HepG2 (cell line): ENCODE data around the gene CACNG5. TPM values are rescaled to one million over a fixed set of nuclear protein-coding genes. Genes with fewer than 3 reads are reported as not detected.
A peak's percentile ranks its signal among the peaks of the same experiment; 100 is the strongest.

Experiments used
- ATAC-seq: fragments of 200-7000 bp; cut with Tn5 transposase; 3 replicates; pipeline ENCODE4 v1.9.1; 2020; ENCODE audit warnings: mild to moderate bottlenecking, moderate library complexity
- BruUV-seq: library from RNA; stranded (reverse); fragments of 400-500 nt; replicated peaks from 2 replicates; lab custom pipeline; 2021; lab: Mats Ljungman, UMichigan
- CTCF ChIA-PET: fragments of 300-600 bp; formaldehyde crosslinking; extraction: SDS; loops from one replicate; lab custom pipeline; 2021; ENCODE audit warnings: low total read pairs, inconsistent platforms, low intra/inter-chr PET ratio; lab: Yijun Ruan, JAX
- POLR2A ChIA-PET: fragments of 350-600 bp; sonication (Branson Sonifier 250); formaldehyde crosslinking; loops from one replicate; lab custom pipeline; 2020; ENCODE audit warnings: antibody characterized with exemption, inconsistent platforms; lab: Yijun Ruan, JAX
- DNase-seq: peaks from one replicate; pipeline ENCODE4 v3.0.0-alpha.2; 2015; ENCODE audit warnings: low spot score
- FAIRE-seq: peaks from 3 replicates; lab custom pipeline; 2011; peaks lifted over from hg19 to GRCh38; lab: Jason Lieb, UNC
- H2AFZ ChIP-seq: one replicate; pipeline ENCODE4 v1.6.1; 2011; ENCODE audit warnings: low read length, inconsistent platforms
- H3K27ac ChIP-seq: fragments of 300-600 bp; 3 replicates; pipeline ENCODE4 v1.8.0; 2011; ENCODE audit warnings: mixed run types, mild to moderate bottlenecking, mixed read lengths, low read length, inconsistent platforms; ENCODE audit not compliant: insufficient read depth; ENCODE audit errors: extremely low read length
- H3K27me3 ChIP-seq, 2 experiments: fragments of 200-600 bp in 1 of 2; 2 replicates in 1 of 2; 3 replicates in 1 of 2; pipeline versions ENCODE4 v1.6.0 to v1.8.0; 2011; ENCODE audit warnings: low read length in 2 of 2, mild to moderate bottlenecking in 2 of 2, moderate library complexity in 2 of 2, inconsistent platforms in 1 of 2; ENCODE audit not compliant: insufficient read depth in 2 of 2, control insufficient read depth in 1 of 2
- H3K36me3 ChIP-seq, 2 experiments: fragments of 200-600 bp in 1 of 2; replicated peaks in 1 of 2; 2 replicates in 1 of 2; 3 replicates in 1 of 2; pipeline versions ENCODE4 v1.5.1 to v1.8.0; 2011; ENCODE audit warnings: low read length in 2 of 2, inconsistent platforms in 1 of 2; ENCODE audit not compliant: insufficient read depth in 2 of 2, control insufficient read depth in 1 of 2
- H3K4me1 ChIP-seq: 2 replicates; pipeline ENCODE4 v1.5.1; 2012; ENCODE audit warnings: low read length, inconsistent platforms; ENCODE audit not compliant: insufficient read depth
- H3K4me2 ChIP-seq: 2 replicates; pipeline ENCODE4 v1.6.0; 2011; ENCODE audit warnings: low read depth, low read length, inconsistent platforms
- H3K4me3 ChIP-seq, 3 experiments: fragments of 200-600 bp in 1 of 3; sonication (generic), shearing (Covaris generic) in 1 of 3; replicated peaks in 1 of 3; 2 replicates each; pipeline ENCODE4 v1.5.1; 2011 to 2016; ENCODE audit warnings: low read length in 3 of 3, inconsistent platforms in 2 of 3, low read depth in 2 of 3, mild to moderate bottlenecking in 2 of 3, control low read depth in 1 of 3, mixed read lengths in 1 of 3; ENCODE audit not compliant: insufficient read depth in 1 of 3
- H3K79me2 ChIP-seq: one replicate; pipeline ENCODE4 v1.6.1; 2011; ENCODE audit warnings: low read length, inconsistent platforms; ENCODE audit not compliant: insufficient read depth
- H3K9ac ChIP-seq: 2 replicates; pipeline ENCODE4 v1.6.0; 2011; ENCODE audit warnings: mild to moderate bottlenecking, low read depth, low read length, inconsistent platforms; ENCODE audit not compliant: insufficient read depth
- H3K9me3 ChIP-seq: 2 replicates; pipeline ENCODE4 v1.5.1; 2012; ENCODE audit warnings: mild to moderate bottlenecking, low read length
- H4K20me1 ChIP-seq: 2 replicates; pipeline ENCODE4 v1.6.0; 2011; ENCODE audit warnings: inconsistent platforms, mild to moderate bottlenecking, low read length, moderate library complexity; ENCODE audit not compliant: insufficient read depth
- CBX5 ChIP-seq: sonication (generic); formaldehyde crosslinking; IDR thresholded peaks from 2 replicates; pipeline ENCODE4 v1.4.0; 2020; ENCODE audit warnings: missing genetic modification reagents, borderline replicate concordance
- CREM ChIP-seq, 2 experiments: sonication (generic) in 1 of 2; formaldehyde crosslinking in 1 of 2; IDR thresholded peaks; 2 replicates each; pipeline versions ENCODE4 v1.4.0 to v1.6.1; 2016 to 2020; ENCODE audit warnings: antibody characterized with exemption in 1 of 2, mild to moderate bottlenecking in 1 of 2, missing genetic modification reagents in 1 of 2
- JUN ChIP-seq: sonication (generic); formaldehyde crosslinking; IDR thresholded peaks from 2 replicates; pipeline ENCODE4 v1.4.0; 2020; ENCODE audit warnings: mild to moderate bottlenecking, missing genetic modification reagents
- STAG1 ChIP-seq: sonication (generic); formaldehyde crosslinking; IDR thresholded peaks from 2 replicates; pipeline ENCODE4 v1.4.0; 2020; ENCODE audit warnings: missing genetic modification reagents
- XBP1 ChIP-seq: sonication (generic); formaldehyde crosslinking; IDR thresholded peaks from 2 replicates; pipeline ENCODE4 v1.5.0; 2020; ENCODE audit warnings: missing genetic modification reagents
- ZBTB38 ChIP-seq: sonication (generic); formaldehyde crosslinking; IDR thresholded peaks from 2 replicates; pipeline ENCODE4 v1.5.1; 2020; ENCODE audit warnings: mild to moderate bottlenecking, missing genetic modification reagents
- ZNF329 ChIP-seq: sonication (generic); formaldehyde crosslinking; IDR thresholded peaks from 2 replicates; pipeline ENCODE4 v1.9.0; 2021; ENCODE audit warnings: low read depth, mild to moderate bottlenecking, missing genetic modification reagents
- ZNF547 ChIP-seq: sonication (generic); formaldehyde crosslinking; IDR thresholded peaks from 2 replicates; pipeline ENCODE4 v1.5.1; 2020; ENCODE audit warnings: mild to moderate bottlenecking, missing genetic modification reagents
- ZNF775 ChIP-seq: sonication (generic); formaldehyde crosslinking; IDR thresholded peaks from 2 replicates; pipeline ENCODE4 v1.4.0; 2020; ENCODE audit warnings: missing genetic modification reagents, mild to moderate bottlenecking, moderate library complexity, borderline replicate concordance
- WGBS: methylation state at CpG from one replicate; pipeline ENCODE4 v1.1.6; 2017; ENCODE audit warnings: low lambda C conversion rate; 5-methylcytosine and 5-hydroxymethylcytosine counted together
- in situ Hi-C: cut with HindIII; loops from 2 replicates; pipeline ENCODE4 v1.10.0; 2017; ENCODE audit warnings: low pct_unique_long_range_greater_than_20kb; ENCODE audit not compliant: extremely low pct_ligation_motif_present
- intact Hi-C: fragments of 100-400 bp; cut with micrococcal nuclease; formaldehyde crosslinking; loops from one replicate; pipeline ENCODE4 v1.10.0; 2022; ENCODE audit not compliant: unreplicated experiment
- polyA plus RNA-seq, 8 experiments: library from polyadenylated mRNA; depleted of rRNA in 3 of 8; stranded (reverse) in 7 of 8; unstranded in 1 of 8; fragments of >200 nt; fragmentation: Illumina TruSeq in 4 of 8; extraction: Trizol in 4 of 8; gene quantifications; 2 replicates each; pipeline versions ENCODE4 v1.2.1 to v1.2.3, GENCODE V29; 2011 to 2016; ENCODE audit warnings: low read depth in 4 of 8, missing spikeins in 1 of 8, mixed read lengths in 1 of 8; ENCODE audit not compliant: insufficient read depth in 1 of 8
- total RNA-seq, 5 experiments: library from RNA; depleted of rRNA; stranded (reverse); fragments of >200 nt; fragmentation: Illumina TruSeq; extraction: Trizol; gene quantifications; 2 replicates each; pipeline ENCODE4 v1.2.3, GENCODE V29; 2016; ENCODE audit warnings: low read depth in 1 of 5
- TF ChIP-seq, protein P1 (sequence below): sonication (generic); formaldehyde crosslinking; IDR thresholded peaks from 2 replicates; pipeline ENCODE4 v1.5.0; 2020; ENCODE audit warnings: mild to moderate bottlenecking, missing genetic modification reagents, moderate library complexity
- TF ChIP-seq, protein P2 (sequence below): sonication (generic); formaldehyde crosslinking; IDR thresholded peaks from 2 replicates; pipeline ENCODE4 v1.4.0; 2020; ENCODE audit warnings: mild to moderate bottlenecking, missing genetic modification reagents
- TF ChIP-seq, protein P3 (sequence below): IDR thresholded peaks from 2 replicates; pipeline ENCODE4 v1.6.1; 2016; ENCODE audit warnings: low read depth
- TF ChIP-seq, protein P4 (sequence below): sonication (generic); formaldehyde crosslinking; IDR thresholded peaks from 2 replicates; pipeline ENCODE4 v1.8.0; 2022; ENCODE audit warnings: mild to moderate bottlenecking, missing genetic modification reagents, borderline replicate concordance

CACNG5 gene
- total and polyA plus RNA-seq, 2 of the 13 experiments (the other 11 are each of a cell fraction or from before 2014, with no cell fraction given): not detected

DNA sequence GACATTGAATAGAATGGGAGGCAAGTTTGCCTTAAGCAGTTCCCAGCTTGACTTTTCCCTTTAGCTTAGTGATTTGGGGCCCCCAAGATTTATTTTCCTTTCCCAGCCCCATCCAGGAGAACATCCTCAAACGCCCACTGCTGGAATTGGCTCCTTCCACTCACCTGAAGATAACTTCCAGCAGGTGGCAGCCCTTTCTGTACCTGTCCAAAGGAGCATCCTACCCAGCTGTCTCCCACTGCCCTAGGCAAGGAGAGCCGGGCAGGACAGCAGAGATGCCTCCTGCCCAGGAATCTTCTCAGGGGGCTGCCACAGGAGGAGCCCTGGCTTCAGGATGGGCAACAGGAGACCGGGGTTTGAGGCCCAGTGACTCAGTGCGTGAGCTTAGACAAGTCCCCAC, 6.4 kb downstream of the CACNG5 start:
- Histone ChIP-seq H4K20me1 (no peaks in the 10 kb centered on the region), H3K36me3 (no peaks in the 10 kb centered on the region), H3K27ac (no peak overlapping the region), H3K4me3 (no peak overlapping the region), H3K9ac (no peak overlapping the region), H2AFZ (no peak overlapping the region), H3K4me2 (no peak overlapping the region), H3K27me3 (peaks cover 5 to 40% of the 10 kb centered on the region in 2 experiments), H3K9me3 (no peaks in the 10 kb centered on the region), H3K4me1 (no peaks in the 10 kb centered on the region), H3K79me2 (no peaks in the 10 kb centered on the region)
- POLR2A ChIA-PET: no interaction called here
- BruUV-seq: no TSS peak
- 17% methylated on average over 4 of the region's 4 CpGs for WGBS
- in situ Hi-C loops: no loop called here
- no peak for FAIRE-seq
- intact Hi-C loops: no loop called here
- DNase-seq: no peak
- CTCF ChIA-PET: no interaction called here
- TF ChIP-seq ZNF775 (CRISPR knock-in tag) (no peak), JUN (no peak), ZBTB38 (CRISPR knock-in tag) (no peak), XBP1 (CRISPR knock-in tag) (no peak), CREM (IDR thresholded peaks at IDR 0.05) (no peak), CREM (CRISPR knock-in tag; IDR thresholded peaks at IDR 0.05) (no peak), STAG1 (CRISPR knock-in tag) (peak; percentile 23; the same call in 1 of the 2 replicates)
- TF ChIP-seq, protein P1, sequence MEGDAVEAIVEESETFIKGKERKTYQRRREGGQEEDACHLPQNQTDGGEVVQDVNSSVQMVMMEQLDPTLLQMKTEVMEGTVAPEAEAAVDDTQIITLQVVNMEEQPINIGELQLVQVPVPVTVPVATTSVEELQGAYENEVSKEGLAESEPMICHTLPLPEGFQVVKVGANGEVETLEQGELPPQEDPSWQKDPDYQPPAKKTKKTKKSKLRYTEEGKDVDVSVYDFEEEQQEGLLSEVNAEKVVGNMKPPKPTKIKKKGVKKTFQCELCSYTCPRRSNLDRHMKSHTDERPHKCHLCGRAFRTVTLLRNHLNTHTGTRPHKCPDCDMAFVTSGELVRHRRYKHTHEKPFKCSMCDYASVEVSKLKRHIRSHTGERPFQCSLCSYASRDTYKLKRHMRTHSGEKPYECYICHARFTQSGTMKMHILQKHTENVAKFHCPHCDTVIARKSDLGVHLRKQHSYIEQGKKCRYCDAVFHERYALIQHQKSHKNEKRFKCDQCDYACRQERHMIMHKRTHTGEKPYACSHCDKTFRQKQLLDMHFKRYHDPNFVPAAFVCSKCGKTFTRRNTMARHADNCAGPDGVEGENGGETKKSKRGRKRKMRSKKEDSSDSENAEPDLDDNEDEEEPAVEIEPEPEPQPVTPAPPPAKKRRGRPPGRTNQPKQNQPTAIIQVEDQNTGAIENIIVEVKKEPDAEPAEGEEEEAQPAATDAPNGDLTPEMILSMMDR (CRISPR knock-in tag): peak; percentile 35; the same call in 1 of the 2 replicates
- no peak for ATAC-seq

DNA sequence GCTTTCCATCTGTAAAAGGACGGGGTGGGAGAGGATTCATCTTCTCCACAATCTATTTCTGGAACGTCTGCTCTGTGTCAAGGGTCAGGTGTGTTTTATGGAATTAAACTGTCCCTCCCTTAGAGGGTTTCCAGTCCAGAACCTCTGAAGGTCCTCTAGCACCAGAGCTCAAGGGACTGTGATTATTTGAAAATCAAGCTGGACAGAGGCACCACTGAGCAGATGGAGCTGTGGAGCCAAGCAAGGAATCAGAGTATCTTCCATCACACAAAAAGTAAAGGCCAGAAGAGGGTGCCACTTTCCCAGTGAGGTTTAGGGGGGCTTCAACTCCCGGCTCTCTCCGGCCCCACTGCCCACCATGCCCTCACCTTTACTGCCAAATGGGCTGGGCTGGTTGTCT, 6.8 kb downstream of the CACNG5 start:
- CTCF ChIA-PET: no interaction called here
- intact Hi-C loops (no loop called here), in situ Hi-C loops (no loop called here)
- H3K4me2 ChIP-seq: no peak overlapping the region
- DNase-seq (no peak), ATAC-seq (no peak), FAIRE-seq (no peak)
- no peaks in the 10 kb centered on the region for H4K20me1 ChIP-seq
- no peak overlapping the region for H3K27ac ChIP-seq
- no peaks in the 10 kb centered on the region for H3K36me3 ChIP-seq
- no TSS peak for BruUV-seq
- H3K79me2 ChIP-seq: no peaks in the 10 kb centered on the region
- no peaks in the 10 kb centered on the region for H3K4me1 ChIP-seq
- no peak overlapping the region for H3K9ac ChIP-seq
- H3K4me3 ChIP-seq: no peak overlapping the region
- 3% methylated on average over 4 of the region's 4 CpGs for WGBS
- H3K9me3 ChIP-seq: no peaks in the 10 kb centered on the region
- no peak overlapping the region for H2AFZ ChIP-seq
- POLR2A ChIA-PET: no interaction called here
- H3K27me3 ChIP-seq: peaks cover 5 to 36% of the 10 kb centered on the region in 2 experiments
- TF ChIP-seq, protein P2, sequence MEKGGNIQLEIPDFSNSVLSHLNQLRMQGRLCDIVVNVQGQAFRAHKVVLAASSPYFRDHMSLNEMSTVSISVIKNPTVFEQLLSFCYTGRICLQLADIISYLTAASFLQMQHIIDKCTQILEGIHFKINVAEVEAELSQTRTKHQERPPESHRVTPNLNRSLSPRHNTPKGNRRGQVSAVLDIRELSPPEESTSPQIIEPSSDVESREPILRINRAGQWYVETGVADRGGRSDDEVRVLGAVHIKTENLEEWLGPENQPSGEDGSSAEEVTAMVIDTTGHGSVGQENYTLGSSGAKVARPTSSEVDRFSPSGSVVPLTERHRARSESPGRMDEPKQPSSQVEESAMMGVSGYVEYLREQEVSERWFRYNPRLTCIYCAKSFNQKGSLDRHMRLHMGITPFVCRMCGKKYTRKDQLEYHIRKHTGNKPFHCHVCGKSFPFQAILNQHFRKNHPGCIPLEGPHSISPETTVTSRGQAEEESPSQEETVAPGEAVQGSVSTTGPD: no peak
- TF ChIP-seq, protein P3, sequence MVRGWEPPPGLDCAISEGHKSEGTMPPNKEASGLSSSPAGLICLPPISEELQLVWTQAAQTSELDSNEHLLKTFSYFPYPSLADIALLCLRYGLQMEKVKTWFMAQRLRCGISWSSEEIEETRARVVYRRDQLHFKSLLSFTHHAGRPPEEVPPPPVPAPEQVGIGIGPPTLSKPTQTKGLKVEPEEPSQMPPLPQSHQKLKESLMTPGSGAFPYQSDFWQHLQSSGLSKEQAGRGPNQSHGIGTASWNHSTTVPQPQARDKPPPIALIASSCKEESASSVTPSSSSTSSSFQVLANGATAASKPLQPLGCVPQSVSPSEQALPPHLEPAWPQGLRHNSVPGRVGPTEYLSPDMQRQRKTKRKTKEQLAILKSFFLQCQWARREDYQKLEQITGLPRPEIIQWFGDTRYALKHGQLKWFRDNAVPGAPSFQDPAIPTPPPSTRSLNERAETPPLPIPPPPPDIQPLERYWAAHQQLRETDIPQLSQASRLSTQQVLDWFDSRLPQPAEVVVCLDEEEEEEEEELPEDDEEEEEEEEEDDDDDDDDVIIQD (CRISPR knock-in tag): no peak
- TF ChIP-seq ZNF547 (CRISPR knock-in tag) (no peak), ZNF329 (CRISPR knock-in tag) (no peak), CBX5 (CRISPR knock-in tag) (no peak)
- TF ChIP-seq, protein P4, sequence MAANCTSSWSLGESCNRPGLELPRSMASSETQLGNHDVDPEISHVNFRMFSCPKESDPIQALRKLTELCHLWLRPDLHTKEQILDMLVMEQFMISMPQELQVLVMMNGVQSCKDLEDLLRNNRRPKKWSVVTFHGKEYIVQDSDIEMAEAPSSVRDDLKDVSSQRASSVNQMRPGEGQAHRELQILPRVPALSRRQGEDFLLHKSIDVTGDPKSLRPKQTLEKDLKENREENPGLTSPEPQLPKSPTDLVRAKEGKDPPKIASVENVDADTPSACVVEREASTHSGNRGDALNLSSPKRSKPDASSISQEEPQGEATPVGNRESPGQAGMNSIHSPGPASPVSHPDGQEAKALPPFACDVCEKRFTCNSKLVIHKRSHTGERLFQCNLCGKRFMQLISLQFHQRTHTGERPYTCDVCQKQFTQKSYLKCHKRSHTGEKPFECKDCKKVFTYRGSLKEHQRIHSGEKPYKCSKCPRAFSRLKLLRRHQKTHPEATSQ: no peak
